Natural killer cell (primary cell): ENCODE results near the gene BRSK1. TPM values are rescaled to one million over a fixed set of nuclear protein-coding genes. Genes with fewer than 3 reads are reported as not detected.
A peak's percentile ranks its signal among the peaks of the same experiment; 100 is the strongest.

Source experiments
- ATAC-seq, 3 donors: fragments of 150-1000 bp in 2 of 3; fragments of 200-7000 bp in 1 of 3; cut with Tn5 transposase; 1 replicate in 1 of 3; 2 replicates in 2 of 3; pipeline ENCODE4 v1.10.0; 2021; ENCODE audit warnings: mild to moderate bottlenecking in 2 of 3, moderate library complexity in 2 of 3
- DNase-seq, 2 donors: peaks; one replicate each; pipeline versions ENCODE4 v3.0.0 to v3.0.0-alpha.2; 2013 to 2021; ENCODE audit warnings: mixed read lengths in 1 of 2
- H3K27ac ChIP-seq: one replicate; pipeline ENCODE4 v1.5.1; 2013; ENCODE audit warnings: mild to moderate bottlenecking, low read length
- H3K27me3 ChIP-seq: one replicate; pipeline ENCODE4 v1.6.1; 2013; ENCODE audit warnings: low read length; ENCODE audit not compliant: control insufficient read depth, insufficient read depth
- H3K36me3 ChIP-seq: one replicate; pipeline ENCODE4 v1.6.1; 2013; ENCODE audit warnings: low read length; ENCODE audit not compliant: control insufficient read depth, insufficient read depth
- H3K4me1 ChIP-seq: one replicate; pipeline ENCODE4 v1.6.1; 2013; ENCODE audit warnings: low read length; ENCODE audit not compliant: control insufficient read depth, insufficient read depth
- H3K4me3 ChIP-seq: one replicate; pipeline ENCODE4 v1.5.1; 2013; ENCODE audit warnings: low read length
- H3K9me3 ChIP-seq: one replicate; pipeline ENCODE4 v1.6.1; 2013; ENCODE audit warnings: low read length; ENCODE audit not compliant: control insufficient read depth, insufficient read depth
- H3K27ac Mint-ChIP-seq, 2 donors: one replicate each; pipeline ENCODE4 v1.8.0; 2022; ENCODE audit warnings: mild to moderate bottlenecking in 2 of 2, mixed read lengths in 2 of 2, moderate library complexity in 1 of 2
- H3K27me3 Mint-ChIP-seq, 2 donors: one replicate each; pipeline ENCODE4 v1.8.0; 2022; ENCODE audit warnings: low read depth in 2 of 2, mixed read lengths in 2 of 2
- H3K36me3 Mint-ChIP-seq: one replicate; pipeline ENCODE4 v1.8.0; 2022; ENCODE audit warnings: mixed read lengths
- H3K4me1 Mint-ChIP-seq, 2 donors: one replicate each; pipeline ENCODE4 v1.8.0; 2022; ENCODE audit warnings: mixed read lengths in 2 of 2
- H3K4me3 Mint-ChIP-seq: one replicate; pipeline ENCODE4 v1.8.0; 2022; ENCODE audit warnings: mild to moderate bottlenecking, moderate library complexity, mixed read lengths
- H3K9me3 Mint-ChIP-seq, 2 donors: one replicate each; pipeline ENCODE4 v1.8.0; 2022; ENCODE audit warnings: mixed read lengths in 2 of 2
- CTCF ChIP-seq: fragments of 200-600 bp; IDR thresholded peaks from one replicate; pipeline ENCODE4 v1.8.0; 2022; ENCODE audit warnings: antibody characterized with exemption
- WGBS: methylation state at CpG from one replicate; pipeline ENCODE4 v1.1.7; 2013; ENCODE audit warnings: missing lambda C conversion rate; ENCODE audit not compliant: insufficient coverage; 5-methylcytosine and 5-hydroxymethylcytosine counted together
- intact Hi-C: fragments of 100-400 bp; cut with micrococcal nuclease; formaldehyde crosslinking; loops from one replicate; pipeline ENCODE4 v1.14.2; 2022
- total RNA-seq, 4 donors: library from RNA; stranded (reverse); fragments of 120-200 nt in 1 of 4; gene quantifications; one replicate each; pipeline versions ENCODE4 v1.2.3 to v1.2.4, GENCODE V29; 2013 to 2022

The BRSK1 gene
- total RNA-seq, 3 donors from 2014 or later (not counting 1 experiment from before 2014, with no cell fraction given) = 6.0 to 9.8 (median 6.5) TPM

- Mint-ChIP-seq H3K4me1 (peaks cover 66 to 70% of the 10 kb centered on the region in 2 donors), H3K27ac (peak overlapping the region; percentile 93 to 98), H3K27me3 (no peaks in the 10 kb centered on the region), H3K36me3 (no peaks in the 10 kb centered on the region), H3K4me3 (peak overlapping the region; percentile 98), H3K9me3 (no peaks in the 10 kb centered on the region)
- whole genome bisulfite sequencing = 22% methylated on average over 22 of the region's 22 CpGs
- Histone ChIP-seq H3K4me3 (peak overlapping the region; percentile 91), H3K4me1 (peaks cover 76% of the 10 kb centered on the region), H3K9me3 (no peaks in the 10 kb centered on the region), H3K27me3 (no peaks in the 10 kb centered on the region), H3K36me3 (no peaks in the 10 kb centered on the region), H3K27ac (peak overlapping the region; percentile 92)
- TF ChIP-seq CTCF = no peak
- intact Hi-C loops = loop anchor here (10.0 kb wide), 1 partner anchor 342 kb away; no protein-coding TSS in a partner anchor
- DNase-seq = peak in 1 of 2 donors; percentile 43
- ATAC-seq = no peak
Measured at GRCh38 chr19:55256562-55257460, 27.0 kb upstream of the BRSK1 start.

DNA sequence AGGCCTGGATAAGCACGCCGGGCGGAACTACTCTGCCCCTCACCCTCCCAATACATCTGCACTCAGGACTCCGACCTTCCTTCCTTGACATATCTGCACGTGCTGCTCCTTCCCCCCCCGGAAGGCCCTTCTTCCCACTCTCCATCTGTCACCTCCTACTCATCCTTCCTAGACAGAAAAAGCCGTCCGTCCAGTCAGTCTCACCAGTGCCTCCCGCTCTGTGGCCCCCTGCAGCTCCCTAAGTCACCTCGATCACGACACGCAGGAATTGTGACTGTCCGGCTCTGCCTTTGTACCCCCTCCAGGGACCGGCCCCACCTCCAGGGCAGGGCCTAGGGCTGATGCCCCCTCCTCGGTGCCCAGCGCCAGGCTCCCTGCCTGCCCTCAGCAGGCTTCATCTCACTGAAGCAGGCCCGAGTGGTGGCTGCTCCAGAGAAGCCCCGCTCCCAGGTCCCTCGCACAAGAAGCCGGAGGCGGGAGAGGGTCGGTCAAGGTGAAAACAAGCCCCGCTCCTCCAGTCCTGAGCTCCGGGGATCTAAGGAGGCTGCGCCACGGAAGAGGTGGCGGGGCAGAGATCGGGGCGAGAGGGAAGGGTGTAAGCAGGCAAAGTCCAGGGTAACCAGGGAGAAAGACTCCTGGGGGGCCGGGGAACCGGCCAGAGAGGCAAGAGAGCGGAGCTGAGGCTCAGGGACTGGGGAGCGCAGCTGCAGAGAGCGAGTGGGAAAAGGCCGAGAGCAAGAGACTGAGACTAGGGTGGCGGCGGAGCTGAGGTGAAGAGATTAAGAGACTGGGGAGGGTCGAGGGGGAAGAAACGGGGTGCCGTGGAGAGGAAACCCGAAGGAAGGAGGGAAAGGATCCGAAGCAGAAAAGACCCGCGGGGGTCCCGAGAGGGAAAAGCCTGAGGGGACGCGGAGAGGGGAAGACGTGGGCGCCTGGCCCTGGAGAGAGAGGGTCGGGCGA, 26.1 kb upstream of the BRSK1 start:
- H3K4me3 ChIP-seq = peak overlapping the region; percentile 91
- H3K27me3 ChIP-seq = no peaks in the 10 kb centered on the region
- peak overlapping the region; percentile 98 for H3K4me3 Mint-ChIP-seq
- H3K27me3 Mint-ChIP-seq = no peaks in the 10 kb centered on the region
- H3K9me3 Mint-ChIP-seq = no peaks in the 10 kb centered on the region
- WGBS = under 1% methylated on average over 51 of the region's 51 CpGs
- H3K4me1 Mint-ChIP-seq = peaks cover 63 to 66% of the 10 kb centered on the region in 2 donors
- intact Hi-C loops = loop anchor here (2.0 to 10.0 kb wide), 2 partner anchors 81 to 343 kb away; partner anchors contain the start of gene KMT5C
- H3K27ac Mint-ChIP-seq = peak overlapping the region; percentile 93 to 98
- H3K4me1 ChIP-seq = peaks cover 67% of the 10 kb centered on the region
- peak overlapping the region; percentile 92 for H3K27ac ChIP-seq
- H3K9me3 ChIP-seq = no peaks in the 10 kb centered on the region
- no peaks in the 10 kb centered on the region for H3K36me3 ChIP-seq
- DNase-seq (peak in 1 of 2 donors; percentile 53), ATAC-seq (no peak)
- no peak for TF ChIP-seq CTCF
- H3K36me3 Mint-ChIP-seq = no peaks in the 10 kb centered on the region

- no peaks in the 10 kb centered on the region for H3K27me3 Mint-ChIP-seq
- H3K4me3 Mint-ChIP-seq = peak overlapping the region; percentile 97
- H3K27ac Mint-ChIP-seq = peak overlapping the region; percentile 93 to 99
- no peak for TF ChIP-seq CTCF
- Histone ChIP-seq H3K9me3 (no peaks in the 10 kb centered on the region), H3K27me3 (no peaks in the 10 kb centered on the region), H3K27ac (peak overlapping the region; percentile 95), H3K36me3 (no peaks in the 10 kb centered on the region), H3K4me3 (peak overlapping the region; percentile 91), H3K4me1 (peaks cover 60% of the 10 kb centered on the region)
- peak in 2 of 3 donors; percentile 6 to 19 for ATAC-seq
- 0% methylated on average over 53 of the region's 53 CpGs for WGBS
- H3K4me1 Mint-ChIP-seq = peaks cover 56 to 59% of the 10 kb centered on the region in 2 donors
- DNase-seq = peak in 1 of 2 donors; percentile 69
- no peaks in the 10 kb centered on the region for H3K36me3 Mint-ChIP-seq
- intact Hi-C loops = loop anchor here (2.0 to 10.0 kb wide), 2 partner anchors 80 to 344 kb away; partner anchors contain the start of gene KMT5C
- H3K9me3 Mint-ChIP-seq = no peaks in the 10 kb centered on the region
Measured at GRCh38 chr19:55258476-55258827, 25.3 kb upstream of the BRSK1 start.
